ENCODE results near the gene TSPEAR. TPM values are rescaled to one million over a fixed set of nuclear protein-coding genes. Genes with fewer than 3 reads are reported as not detected.

Gene TSPEAR
- total RNA-seq, 1 donor from 2014 or later: not detected

DNA sequence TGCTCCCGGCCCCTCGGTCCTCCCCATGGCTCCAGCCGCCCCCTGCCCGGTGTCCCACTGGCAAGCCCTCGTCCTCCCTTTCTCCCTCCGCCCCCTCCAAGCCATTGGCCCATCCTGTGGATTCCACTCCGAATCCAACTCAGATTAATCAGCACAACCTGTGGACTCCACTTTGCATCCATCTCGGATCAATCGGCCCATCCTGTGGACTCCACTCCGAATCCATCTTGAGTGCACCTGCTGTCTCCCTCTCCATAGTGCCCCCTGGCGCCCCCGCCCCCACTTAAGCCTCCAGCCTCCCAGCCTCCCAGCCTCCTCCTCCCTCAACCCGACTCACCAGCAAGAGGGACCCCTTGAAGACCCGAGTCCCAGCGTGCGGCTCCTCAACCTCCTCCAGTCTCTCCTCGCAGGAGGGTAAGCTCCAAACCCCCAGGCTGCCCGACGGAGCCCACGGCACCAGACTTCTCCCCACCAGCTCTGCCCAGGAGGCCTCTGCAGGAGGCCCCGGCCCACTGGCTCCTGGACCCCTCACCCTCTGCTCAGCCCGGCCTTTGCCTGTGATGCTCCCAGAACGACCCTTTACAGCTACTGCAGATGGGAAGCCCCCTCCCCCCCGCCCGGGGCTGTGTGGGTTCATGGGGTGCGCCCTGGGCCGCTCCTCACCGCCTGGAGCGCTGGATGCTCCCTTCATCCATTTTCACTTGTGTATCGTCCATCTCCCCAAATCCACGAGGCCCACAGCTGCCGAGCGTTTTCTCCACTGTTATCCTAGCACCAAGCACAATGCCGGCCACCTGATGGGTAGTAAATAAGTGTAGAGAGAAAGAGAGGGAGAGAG lies 40.6 kb upstream of the TSPEAR start:
- DNase-seq (ENCODE audit: low read depth): no peak
- H3K4me3 ChIP-seq (ENCODE audit: low read depth, low read length): no peak overlapping the region
- H3K27me3 ChIP-seq (ENCODE audit: control insufficient read depth, insufficient read depth, low read length): peaks cover 17% of the 10 kb centered on the region
- TF ChIP-seq, protein P1, sequence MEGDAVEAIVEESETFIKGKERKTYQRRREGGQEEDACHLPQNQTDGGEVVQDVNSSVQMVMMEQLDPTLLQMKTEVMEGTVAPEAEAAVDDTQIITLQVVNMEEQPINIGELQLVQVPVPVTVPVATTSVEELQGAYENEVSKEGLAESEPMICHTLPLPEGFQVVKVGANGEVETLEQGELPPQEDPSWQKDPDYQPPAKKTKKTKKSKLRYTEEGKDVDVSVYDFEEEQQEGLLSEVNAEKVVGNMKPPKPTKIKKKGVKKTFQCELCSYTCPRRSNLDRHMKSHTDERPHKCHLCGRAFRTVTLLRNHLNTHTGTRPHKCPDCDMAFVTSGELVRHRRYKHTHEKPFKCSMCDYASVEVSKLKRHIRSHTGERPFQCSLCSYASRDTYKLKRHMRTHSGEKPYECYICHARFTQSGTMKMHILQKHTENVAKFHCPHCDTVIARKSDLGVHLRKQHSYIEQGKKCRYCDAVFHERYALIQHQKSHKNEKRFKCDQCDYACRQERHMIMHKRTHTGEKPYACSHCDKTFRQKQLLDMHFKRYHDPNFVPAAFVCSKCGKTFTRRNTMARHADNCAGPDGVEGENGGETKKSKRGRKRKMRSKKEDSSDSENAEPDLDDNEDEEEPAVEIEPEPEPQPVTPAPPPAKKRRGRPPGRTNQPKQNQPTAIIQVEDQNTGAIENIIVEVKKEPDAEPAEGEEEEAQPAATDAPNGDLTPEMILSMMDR (IDR thresholded peaks at IDR 0.05; ENCODE audit: insufficient read depth, low read length, poor library complexity, severe bottlenecking): no peak
- no peaks in the 10 kb centered on the region for H3K36me3 ChIP-seq (ENCODE audit: control insufficient read depth, insufficient read depth, low read length)

DNA sequence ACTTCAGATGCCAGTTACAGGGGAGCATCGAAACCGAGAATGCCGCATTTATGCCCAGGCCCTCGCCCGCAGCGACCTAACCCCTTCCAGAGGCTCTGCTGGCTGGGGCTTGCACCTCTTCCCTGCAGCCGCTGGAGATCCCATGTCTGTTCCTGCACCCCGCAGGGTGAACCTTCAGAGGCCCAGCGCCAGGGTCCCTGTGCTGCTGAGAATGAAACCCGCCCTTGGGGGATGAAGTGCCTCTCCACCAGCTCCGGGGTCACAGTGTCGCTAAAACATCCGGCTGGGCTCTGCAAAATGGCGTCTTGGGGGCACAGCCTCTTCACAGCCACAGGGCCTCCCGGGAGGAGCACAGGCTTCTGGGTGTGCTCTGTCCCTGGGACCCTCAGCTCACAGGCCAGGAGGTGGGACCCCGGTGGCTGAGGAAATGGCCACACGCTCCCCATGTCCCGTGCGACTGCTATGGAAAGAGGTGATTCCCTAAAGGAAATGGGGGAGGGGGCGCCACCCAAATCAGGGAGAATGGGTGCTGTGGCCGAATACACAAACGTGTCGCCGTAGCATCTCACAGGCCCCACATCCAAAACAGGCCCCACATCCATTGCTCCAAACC lies 39.9 kb upstream of the TSPEAR start:
- TF ChIP-seq, protein P1 (IDR thresholded peaks at IDR 0.05; ENCODE audit: insufficient read depth, low read length, poor library complexity, severe bottlenecking): no peak
- Histone ChIP-seq H3K27me3 (ENCODE audit: control insufficient read depth, insufficient read depth, low read length) (peaks cover 17% of the 10 kb centered on the region), H3K4me3 (ENCODE audit: low read depth, low read length) (no peak overlapping the region), H3K36me3 (ENCODE audit: control insufficient read depth, insufficient read depth, low read length) (no peaks in the 10 kb centered on the region)
- no peak for DNase-seq (ENCODE audit: low read depth)

DNA sequence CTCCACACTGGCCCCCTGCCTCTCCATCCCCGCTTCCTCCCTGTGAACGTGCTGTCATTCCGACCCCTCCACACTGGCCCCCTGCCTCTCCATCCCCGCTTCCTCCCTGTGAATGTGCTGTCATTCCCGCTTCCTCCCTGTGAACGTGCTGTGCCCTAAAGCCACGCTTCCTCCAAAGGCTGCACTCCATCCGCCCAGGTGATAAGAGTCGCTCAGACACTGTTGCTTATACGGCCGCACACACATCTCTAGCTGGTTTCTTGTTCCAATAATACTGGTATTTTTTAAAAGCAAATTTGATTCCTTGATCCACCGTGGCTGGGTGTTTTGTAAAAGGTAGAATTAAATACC lies 39.3 kb upstream of the TSPEAR start:
- Histone ChIP-seq H3K36me3 (ENCODE audit: control insufficient read depth, insufficient read depth, low read length) (no peaks in the 10 kb centered on the region), H3K27me3 (ENCODE audit: control insufficient read depth, insufficient read depth, low read length) (peaks cover 17% of the 10 kb centered on the region), H3K4me3 (ENCODE audit: low read depth, low read length) (no peak overlapping the region)
- TF ChIP-seq, protein P1 (IDR thresholded peaks at IDR 0.05; ENCODE audit: insufficient read depth, low read length, poor library complexity, severe bottlenecking): no peak
- no peak for DNase-seq (ENCODE audit: low read depth)

DNA sequence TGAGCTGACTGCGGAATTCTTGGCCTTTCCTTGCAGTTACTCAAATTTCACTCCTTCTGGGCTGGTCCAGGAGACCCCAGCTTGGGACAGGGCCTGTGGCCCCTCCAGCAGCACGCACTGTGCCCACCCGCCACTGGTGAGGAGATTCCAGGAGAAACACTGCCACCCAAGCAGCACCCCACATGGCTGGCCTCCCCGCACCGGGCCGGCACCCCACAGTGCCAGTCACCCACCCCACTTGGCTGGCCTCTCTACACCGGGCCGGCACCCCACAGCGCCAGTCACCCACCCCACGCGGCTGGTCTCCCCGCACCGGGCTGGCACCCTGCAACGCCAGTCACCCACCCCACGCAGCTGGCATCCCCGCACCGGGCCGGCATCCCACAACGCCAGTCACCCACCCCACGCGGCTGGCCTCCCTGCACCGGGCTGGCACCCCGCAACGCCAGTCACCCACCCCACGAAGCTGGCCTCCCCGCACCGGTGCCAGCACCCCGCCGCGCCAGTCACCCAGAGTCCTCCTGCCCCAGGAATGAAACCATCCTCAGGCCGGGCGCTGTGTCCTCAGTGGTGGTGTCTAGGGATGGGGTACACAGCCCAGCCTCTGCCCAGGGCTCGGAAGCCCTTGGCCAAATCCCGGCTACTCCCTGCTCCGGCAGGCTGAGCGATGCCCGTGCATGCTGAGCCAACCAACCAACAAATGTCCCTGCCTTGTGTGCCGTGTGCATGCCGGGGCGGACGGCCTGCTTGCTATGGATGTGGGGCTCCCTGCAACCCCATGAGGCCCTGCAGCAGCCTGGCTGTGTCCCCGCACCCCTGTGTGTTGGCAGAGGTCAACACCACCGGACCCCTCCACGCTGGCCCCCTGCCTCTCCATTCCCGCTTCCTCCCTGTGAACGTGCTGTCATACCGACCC lies 38.6 kb upstream of the TSPEAR start:
- Histone ChIP-seq H3K27me3 (ENCODE audit: control insufficient read depth, insufficient read depth, low read length) (peaks cover 17% of the 10 kb centered on the region), H3K36me3 (ENCODE audit: control insufficient read depth, insufficient read depth, low read length) (no peaks in the 10 kb centered on the region), H3K4me3 (ENCODE audit: low read depth, low read length) (no peak overlapping the region)
- DNase-seq (ENCODE audit: low read depth): no peak
- TF ChIP-seq, protein P1 (IDR thresholded peaks at IDR 0.05; ENCODE audit: insufficient read depth, low read length, poor library complexity, severe bottlenecking): no peak

- TF ChIP-seq, protein P1 (IDR thresholded peaks at IDR 0.05; ENCODE audit: insufficient read depth, low read length, poor library complexity, severe bottlenecking): no peak
- H3K4me3 ChIP-seq (ENCODE audit: low read depth, low read length): no peak overlapping the region
Measured at GRCh38 chr21:44749116-44749758, 37.9 kb upstream of the TSPEAR start.

More at GRCh38 chr21:44749116-44749758, 37.9 kb upstream of the TSPEAR start:
- peaks cover 17% of the 10 kb centered on the region for H3K27me3 ChIP-seq (ENCODE audit: control insufficient read depth, insufficient read depth, low read length)
- no peak for DNase-seq (ENCODE audit: low read depth)
- H3K36me3 ChIP-seq (ENCODE audit: control insufficient read depth, insufficient read depth, low read length): no peaks in the 10 kb centered on the region

Data from kidney epithelial cell (primary cell).